Mucosa of descending colon (tissue), 3 donors: ENCODE results near the gene TSPYL6. TPM values are rescaled to one million over a fixed set of nuclear protein-coding genes. Genes with fewer than 3 reads are reported as not detected.
A peak's percentile ranks its signal among the peaks of the same experiment; 100 is the strongest.

Experiments
- ATAC-seq: fragments of 200-7000 bp; cut with Tn5 transposase; one replicate; pipeline ENCODE4 v1.9.1; 2020; ENCODE audit warnings: mild to moderate bottlenecking, moderate library complexity
- DNase-seq, 3 donors: peaks; one replicate each; pipeline ENCODE4 v3.0.0-alpha.2; 2020
- H3K36me3 ChIP-seq: fragments of 200-600 bp; one replicate; pipeline ENCODE4 v1.8.0; 2021; ENCODE audit warnings: low read depth, mild to moderate bottlenecking
- H3K4me1 ChIP-seq: fragments of 200-600 bp; one replicate; pipeline ENCODE4 v1.8.0; 2021; ENCODE audit warnings: low read depth, mild to moderate bottlenecking
- H3K4me3 ChIP-seq: fragments of 200-600 bp; one replicate; pipeline ENCODE4 v1.8.0; 2021; ENCODE audit warnings: mild to moderate bottlenecking
- H3K9me3 ChIP-seq: fragments of 200-600 bp; one replicate; pipeline ENCODE4 v1.8.0; 2021; ENCODE audit warnings: mild to moderate bottlenecking
- intact Hi-C, 2 donors: fragments of 100-400 bp; cut with DNase I in 1 of 2; cut with micrococcal nuclease in 1 of 2; formaldehyde crosslinking; loops; one replicate each; pipeline versions ENCODE4 v1.11.0 to v1.11.1; 2022; cut with DNase I, micrococcal nuclease
- total RNA-seq, 3 donors: library from RNA; stranded (reverse); fragmentation: NEBNext Ultra II Directional in 2 of 3; extraction: Animal tissue kit (Norgen Biotek cat#: 25700) in 2 of 3; gene quantifications; one replicate each; pipeline versions ENCODE4 v1.2.1 to v1.2.4, GENCODE V29; 2021 to 2023
- TF ChIP-seq, protein P1 (sequence below): fragments of 200-600 bp; IDR thresholded peaks from one replicate; pipeline ENCODE4 v1.8.0; 2022; ENCODE audit warnings: antibody characterized with exemption, mild to moderate bottlenecking
- donor health status: DM: no; HTN: no; CAD: no; lungs with moderate emphysema.
- donor health status: DM: no; HTN: no; CAD: no.
- donor health status: DM: no; HTN: yes; CAD: no.

Gene TSPYL6
- total RNA-seq, 3 donors from 2014 or later, result not detected

DNA sequence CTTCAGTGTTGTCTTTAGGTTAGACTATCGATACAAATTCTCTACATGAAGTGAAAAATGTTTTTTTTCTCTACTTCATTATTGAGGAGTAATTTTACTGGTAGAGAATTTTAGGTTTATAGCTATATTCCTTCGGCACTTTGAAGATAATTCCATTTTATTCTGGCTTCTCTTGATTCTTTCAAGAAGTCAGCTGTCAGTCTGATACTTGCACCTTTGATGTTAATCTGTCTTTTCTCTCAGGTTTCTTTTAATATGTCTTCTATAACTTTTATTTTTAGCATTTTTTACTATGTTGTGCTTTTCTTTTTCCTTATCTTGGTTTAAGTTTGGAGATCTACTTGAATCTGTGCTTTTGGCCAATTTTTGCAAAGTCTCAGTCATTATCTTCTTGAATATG is 18.6 kb downstream of the TSPYL6 start:
- intact Hi-C loops, result no loop called here
- TF ChIP-seq, protein P1, sequence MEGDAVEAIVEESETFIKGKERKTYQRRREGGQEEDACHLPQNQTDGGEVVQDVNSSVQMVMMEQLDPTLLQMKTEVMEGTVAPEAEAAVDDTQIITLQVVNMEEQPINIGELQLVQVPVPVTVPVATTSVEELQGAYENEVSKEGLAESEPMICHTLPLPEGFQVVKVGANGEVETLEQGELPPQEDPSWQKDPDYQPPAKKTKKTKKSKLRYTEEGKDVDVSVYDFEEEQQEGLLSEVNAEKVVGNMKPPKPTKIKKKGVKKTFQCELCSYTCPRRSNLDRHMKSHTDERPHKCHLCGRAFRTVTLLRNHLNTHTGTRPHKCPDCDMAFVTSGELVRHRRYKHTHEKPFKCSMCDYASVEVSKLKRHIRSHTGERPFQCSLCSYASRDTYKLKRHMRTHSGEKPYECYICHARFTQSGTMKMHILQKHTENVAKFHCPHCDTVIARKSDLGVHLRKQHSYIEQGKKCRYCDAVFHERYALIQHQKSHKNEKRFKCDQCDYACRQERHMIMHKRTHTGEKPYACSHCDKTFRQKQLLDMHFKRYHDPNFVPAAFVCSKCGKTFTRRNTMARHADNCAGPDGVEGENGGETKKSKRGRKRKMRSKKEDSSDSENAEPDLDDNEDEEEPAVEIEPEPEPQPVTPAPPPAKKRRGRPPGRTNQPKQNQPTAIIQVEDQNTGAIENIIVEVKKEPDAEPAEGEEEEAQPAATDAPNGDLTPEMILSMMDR, result no peak
- ATAC-seq, result no peak
- no peak for DNase-seq
- Histone ChIP-seq H3K36me3 (no peaks in the 10 kb centered on the region), H3K4me3 (no peak overlapping the region), H3K4me1 (no peaks in the 10 kb centered on the region), H3K9me3 (no peaks in the 10 kb centered on the region)

DNA sequence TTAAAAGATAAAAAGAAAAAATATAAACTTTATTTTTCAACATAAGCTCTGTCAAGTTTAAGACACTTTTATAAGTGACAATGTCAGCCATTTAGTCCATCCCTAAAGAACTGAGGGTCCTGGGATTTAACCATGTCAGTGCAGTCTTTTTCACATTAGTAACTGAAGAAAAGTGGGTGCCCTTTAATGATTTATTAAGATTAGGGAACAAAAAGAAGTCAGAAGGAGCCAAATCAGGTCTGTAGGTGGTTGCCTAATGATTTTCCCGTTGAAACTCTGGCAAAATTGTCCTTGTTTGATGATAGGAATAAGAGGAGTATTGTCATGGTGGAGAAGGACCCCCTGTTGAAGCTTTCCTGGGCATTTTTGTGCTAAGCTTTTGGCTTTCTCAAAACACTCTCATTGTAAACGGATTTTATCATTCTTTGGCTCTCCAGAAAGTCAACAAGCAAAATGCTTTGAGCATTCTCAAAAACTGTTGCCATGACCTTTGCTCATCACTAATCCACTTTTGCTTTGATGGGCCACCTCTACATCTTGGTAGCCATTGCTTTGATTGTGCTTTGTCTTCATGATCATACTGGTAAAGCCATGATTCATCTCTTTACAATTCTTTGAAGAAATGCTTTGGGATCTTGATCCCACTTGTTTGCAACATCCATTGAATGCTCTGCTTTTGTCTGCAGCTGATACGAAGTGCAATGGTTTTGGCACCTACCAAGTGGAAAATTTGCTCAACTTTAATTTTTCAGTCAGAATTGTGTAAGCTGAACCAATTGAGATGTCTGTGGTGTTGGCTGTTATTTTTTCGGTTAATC is 22.0 kb downstream of the TSPYL6 start:
- H3K9me3 ChIP-seq, result no peaks in the 10 kb centered on the region
- no peaks in the 10 kb centered on the region for H3K36me3 ChIP-seq
- intact Hi-C loops, result no loop called here
- no peak for ATAC-seq
- H3K4me3 ChIP-seq, result no peak overlapping the region
- TF ChIP-seq, protein P1, result no peak
- no peaks in the 10 kb centered on the region for H3K4me1 ChIP-seq
- DNase-seq, result no peak

DNA sequence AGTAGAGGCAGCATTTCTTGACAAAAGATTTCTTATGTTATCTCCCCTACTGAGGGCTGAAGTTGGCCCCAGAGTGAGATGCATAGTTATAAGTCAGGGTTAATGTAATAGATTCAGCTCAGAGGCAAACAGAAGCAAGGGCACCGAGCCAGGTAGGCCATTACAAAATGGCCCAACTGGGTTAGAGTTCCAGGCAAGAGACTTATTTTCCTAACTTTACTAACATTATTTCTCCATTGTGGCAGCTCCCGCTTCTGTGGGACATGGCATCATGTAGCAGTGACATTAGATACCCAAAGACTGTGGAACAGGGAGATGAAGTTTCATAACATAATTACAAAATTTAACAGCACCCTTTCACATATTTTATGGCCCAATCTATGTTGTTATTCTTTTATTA is 27.1 kb downstream of the TSPYL6 start:
- Histone ChIP-seq H3K36me3 (no peaks in the 10 kb centered on the region), H3K4me1 (no peaks in the 10 kb centered on the region), H3K9me3 (no peaks in the 10 kb centered on the region), H3K4me3 (no peak overlapping the region)
- TF ChIP-seq, protein P1, result no peak
- ATAC-seq (no peak), DNase-seq (peak in 1 of 3 donors; percentile 4)
- intact Hi-C loops, result no loop called here

DNA sequence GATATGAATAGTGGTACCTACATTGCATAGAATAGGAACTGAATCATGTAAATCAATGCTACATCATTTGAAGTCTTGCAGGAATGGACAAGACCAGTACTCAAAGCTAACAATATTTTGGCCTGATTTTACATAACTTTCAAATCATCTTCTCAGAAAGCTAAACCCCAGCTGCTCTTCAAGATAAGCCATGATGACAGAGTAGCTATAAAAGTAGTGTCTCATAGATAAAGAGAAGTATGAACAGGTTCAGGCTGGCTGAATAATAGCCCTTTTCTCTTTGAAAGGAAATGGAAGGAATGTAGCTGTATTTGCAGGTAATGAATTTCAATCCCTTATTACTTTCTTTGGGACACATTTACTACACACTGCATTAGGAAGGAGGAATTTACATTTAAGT is 28.2 kb downstream of the TSPYL6 start:
- DNase-seq (no peak), ATAC-seq (no peak)
- H3K4me3 ChIP-seq, result no peak overlapping the region
- no peaks in the 10 kb centered on the region for H3K4me1 ChIP-seq
- intact Hi-C loops, result no loop called here
- no peaks in the 10 kb centered on the region for H3K36me3 ChIP-seq
- TF ChIP-seq, protein P1, result no peak
- H3K9me3 ChIP-seq, result no peaks in the 10 kb centered on the region

DNA sequence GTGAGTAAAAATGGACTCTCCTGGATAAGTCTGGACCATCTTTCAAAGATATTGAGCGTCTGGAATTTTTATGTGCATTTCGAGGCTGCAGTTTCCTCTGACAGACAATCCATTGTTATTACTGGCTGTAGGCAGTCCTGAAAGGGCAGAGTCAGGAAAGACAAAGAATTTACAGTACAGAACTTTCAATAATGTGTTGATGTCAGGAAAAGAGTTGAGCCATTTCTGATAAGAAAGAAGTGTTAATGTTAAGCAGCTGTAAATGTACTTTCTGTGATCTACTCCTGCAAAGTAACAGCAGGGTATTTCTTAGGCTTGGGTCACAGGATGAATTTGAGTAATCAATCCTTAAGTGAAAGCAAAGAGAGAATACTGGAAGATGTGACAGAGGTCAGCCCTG is 29.8 kb downstream of the TSPYL6 start:
- intact Hi-C loops, result no loop called here
- DNase-seq (no peak), ATAC-seq (no peak)
- no peak overlapping the region for H3K4me3 ChIP-seq
- TF ChIP-seq, protein P1, result no peak
- no peaks in the 10 kb centered on the region for H3K36me3 ChIP-seq
- no peaks in the 10 kb centered on the region for H3K9me3 ChIP-seq
- no peaks in the 10 kb centered on the region for H3K4me1 ChIP-seq
